M059J (cell line): ENCODE data around the gene ABCC4. TPM values are rescaled to one million over a fixed set of nuclear protein-coding genes. Genes with fewer than 3 reads are reported as not detected.
"Not testable (repeated sequence)": the region's sequence is repeated elsewhere in the genome, so short reads cannot be mapped to it uniquely, and the experiment has no call there.

ENCODE experiments used
- DNase-seq: peaks from one replicate; pipeline ENCODE4 v3.0.0-alpha.2; 2012; ENCODE audit warnings: low read depth
- total RNA-seq: library from RNA; depleted of rRNA; stranded (reverse); fragments of >200 nt; shearing (Covaris generic); gene quantifications from 2 replicates; pipeline ENCODE4 v1.2.3, GENCODE V29; 2014

Gene ABCC4
- total RNA-seq, 1 experiment from 2014 or later = 20.6 TPM

DNA sequence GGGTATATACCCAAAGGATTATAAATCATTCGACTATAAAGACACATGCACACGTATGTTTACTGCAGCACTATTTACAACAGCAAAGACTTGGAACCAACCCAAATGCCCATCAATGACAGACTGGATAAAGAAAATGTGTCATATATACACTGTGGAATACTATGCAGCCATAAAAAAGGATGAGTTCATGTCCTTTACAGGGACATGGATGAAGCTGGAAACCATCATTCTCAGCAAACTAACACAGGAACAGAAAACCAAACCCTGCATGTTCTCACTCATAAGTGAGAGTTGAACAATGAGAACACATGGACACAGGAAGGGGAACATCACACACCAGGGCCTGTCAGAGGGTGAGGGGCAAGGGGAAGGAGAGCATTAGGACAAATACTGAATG lies 102.6 kb downstream of the ABCC4 start:
- DNase-seq = not testable (repeated sequence)

DNA sequence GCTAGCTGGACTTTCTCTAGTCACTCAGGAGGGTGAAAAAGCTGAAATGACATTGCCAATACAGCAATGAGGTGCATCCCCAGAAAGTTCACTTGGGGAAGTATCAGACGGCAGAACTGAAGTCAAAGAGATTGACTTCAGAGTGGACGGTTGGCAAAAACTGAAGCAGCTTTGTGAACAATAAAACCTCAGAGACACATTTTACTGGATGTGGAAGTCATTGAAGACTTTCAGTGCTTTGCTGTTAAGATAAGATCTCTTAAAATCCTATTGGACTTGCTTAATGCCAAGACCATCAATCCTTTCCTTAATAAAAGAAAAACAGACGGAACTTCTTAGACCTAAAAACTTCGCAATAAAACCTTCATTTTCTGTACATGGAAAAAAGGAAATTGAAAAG lies 103.7 kb downstream of the ABCC4 start:
- DNase-seq = no peak

DNA sequence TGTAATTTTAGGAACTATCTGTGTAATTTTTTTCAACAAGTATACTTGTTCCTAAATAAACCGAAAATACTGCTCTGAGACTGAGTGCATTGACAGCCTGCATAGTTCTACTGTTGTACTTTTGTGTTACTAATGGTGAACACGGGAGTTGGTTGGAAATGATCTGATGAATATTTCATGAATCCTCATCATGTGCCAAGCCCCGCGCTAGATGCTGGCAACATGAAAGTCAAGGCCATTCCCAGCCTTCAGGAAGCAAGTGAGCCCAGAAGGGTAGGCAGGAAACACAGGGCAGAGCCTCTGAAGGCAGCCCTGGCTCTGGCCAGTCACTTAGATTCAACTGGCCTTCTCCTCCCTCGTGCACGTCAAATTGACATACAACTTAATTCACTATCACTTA lies 106.1 kb downstream of the ABCC4 start:
- DNase-seq = no peak

DNA sequence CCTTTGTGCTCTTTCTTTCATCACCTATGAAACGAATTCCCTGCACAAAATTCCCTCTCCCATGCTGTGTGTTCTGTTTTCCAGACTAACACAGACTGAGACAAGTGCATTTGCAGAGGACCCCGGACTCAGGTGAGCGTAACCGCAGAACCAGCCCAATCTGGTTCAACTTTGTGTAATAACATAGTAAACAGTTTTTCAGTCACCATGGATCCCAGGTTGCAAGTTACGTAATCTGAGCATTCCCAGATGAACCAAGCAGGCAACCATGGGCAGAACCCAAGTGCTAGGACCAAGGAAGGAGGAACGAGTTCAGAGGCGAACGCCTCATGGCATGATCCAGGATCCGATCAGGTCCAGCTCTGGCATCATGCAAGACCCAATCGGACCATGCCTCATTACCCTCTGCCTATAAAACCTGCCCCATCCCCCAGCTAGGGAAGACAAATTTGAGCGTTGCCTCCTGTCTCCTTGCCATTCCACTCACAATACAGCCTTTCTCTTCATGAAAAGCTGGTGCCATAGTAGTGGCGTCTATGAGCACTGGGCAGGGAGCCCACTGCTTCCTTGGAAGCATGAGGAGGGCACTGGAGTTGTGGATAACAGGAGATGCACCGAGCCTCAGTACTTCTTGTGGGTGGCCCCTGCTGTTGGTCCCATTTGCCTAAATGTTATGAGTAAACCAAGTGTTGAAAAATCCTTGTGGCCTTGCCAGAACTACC lies 107.6 kb downstream of the ABCC4 start:
- DNase-seq = no peak

DNA sequence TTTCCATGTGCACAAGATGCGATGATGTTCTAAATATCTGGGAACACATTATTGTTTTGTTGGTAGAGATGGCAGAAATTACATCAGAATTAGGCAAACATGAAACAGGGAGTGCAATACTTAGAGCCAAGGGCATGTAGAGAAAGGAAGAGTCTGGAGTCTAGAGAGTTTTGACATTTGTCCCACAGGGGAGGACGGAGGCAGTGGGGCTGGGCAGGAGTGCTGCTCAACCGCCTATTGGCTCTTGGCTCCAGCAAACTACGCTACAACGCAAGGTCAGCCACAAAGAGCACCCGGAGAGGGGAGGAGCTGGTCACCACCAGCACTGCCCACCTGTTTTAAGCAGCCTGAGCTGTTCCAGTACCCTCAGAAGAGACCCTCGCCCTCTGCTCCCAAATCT lies 108.3 kb downstream of the ABCC4 start:
- DNase-seq = no peak

DNA sequence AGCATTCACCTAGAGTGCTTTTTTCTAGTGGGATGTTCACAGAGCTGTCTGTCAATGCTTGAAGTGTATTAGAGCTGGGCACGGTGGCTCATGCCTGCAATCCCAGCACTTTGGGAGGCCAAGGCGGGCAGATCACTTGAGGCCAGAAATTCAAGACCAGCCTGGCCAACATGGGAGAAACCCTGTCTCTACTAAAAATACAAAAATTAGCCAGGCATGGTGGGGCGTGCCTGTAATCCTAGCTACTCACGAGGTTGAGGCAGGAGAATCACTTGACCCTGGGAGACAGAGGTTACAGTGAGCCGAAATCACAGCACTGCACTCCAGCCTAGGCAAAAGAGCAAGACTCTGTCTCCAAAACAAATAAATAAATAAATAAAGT lies 108.7 kb downstream of the ABCC4 start:
- not testable (repeated sequence) for DNase-seq

DNA sequence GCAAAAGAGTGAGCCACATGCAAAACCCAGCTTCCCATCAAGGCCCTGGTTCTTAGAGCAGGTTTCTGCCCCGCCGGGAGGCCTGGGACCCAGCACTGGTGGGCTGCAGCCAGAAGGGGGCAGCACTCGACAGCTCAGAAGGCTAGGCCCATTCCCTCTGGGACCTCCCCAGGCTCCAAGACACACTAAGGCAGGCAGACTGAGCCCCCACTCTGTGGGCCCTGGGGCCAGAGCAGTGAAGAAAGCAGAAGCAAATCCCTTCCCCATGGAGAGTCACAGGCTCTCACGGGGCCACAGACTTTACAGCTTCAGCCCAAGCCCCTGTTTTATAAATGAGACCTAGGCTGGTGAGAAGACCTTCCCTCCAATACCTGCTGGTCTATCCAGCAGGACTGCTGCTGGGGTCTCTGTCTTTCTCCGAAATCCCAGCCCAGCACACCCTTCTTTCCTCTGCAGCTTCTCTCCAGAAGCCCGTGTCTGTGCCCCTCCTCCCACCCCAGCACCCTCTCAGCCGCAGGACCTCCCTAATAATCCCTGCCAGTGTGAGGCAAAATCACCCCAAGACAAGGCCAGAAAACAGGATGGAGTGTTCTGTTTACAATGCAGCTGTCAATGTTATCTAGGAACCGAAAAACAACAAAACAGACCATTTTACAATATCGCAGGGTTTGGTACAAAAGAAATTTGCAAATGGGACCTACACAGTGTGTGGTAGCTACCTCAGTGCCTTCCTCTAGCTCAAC lies 109.3 kb downstream of the ABCC4 start:
- peak; percentile 69 for DNase-seq

DNA sequence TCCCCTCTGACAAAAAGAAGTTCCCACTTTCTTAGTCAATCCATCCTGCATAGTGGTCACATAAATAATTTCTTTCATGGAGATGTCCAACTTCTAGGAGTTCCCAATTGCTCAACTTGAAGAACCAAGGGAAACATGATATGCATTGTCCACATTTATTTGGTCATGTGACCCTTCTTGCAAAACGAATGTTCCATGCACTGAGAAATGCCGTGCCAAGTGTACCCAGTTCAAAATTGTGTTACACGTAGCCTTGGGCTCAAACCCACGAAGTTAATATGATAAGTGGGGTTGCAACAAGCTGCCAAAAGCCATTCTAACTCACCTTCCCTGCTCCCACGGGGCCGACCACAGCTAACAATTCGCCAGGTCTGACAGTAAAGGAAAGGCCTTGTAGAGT lies 113.1 kb downstream of the ABCC4 start:
- DNase-seq = no peak

DNA sequence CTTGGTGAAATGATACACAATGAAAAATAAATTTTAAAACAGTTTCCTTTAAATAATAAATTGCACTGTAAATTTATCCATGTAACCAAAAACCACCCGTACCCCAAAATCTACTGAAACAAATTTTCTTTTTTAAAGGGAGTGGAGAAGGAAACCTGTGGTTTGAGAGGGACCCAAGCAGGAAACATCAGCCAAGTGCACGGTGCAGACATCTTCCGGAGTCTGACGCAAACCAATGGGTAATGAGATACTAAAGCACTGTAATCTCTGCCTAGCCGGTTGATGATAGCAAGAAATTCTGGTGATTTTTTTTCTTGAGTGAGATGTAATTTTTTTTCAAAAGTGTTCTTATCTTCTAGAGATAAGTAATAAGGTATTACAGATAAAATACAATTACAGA lies 115.4 kb downstream of the ABCC4 start:
- DNase-seq = no peak

DNA sequence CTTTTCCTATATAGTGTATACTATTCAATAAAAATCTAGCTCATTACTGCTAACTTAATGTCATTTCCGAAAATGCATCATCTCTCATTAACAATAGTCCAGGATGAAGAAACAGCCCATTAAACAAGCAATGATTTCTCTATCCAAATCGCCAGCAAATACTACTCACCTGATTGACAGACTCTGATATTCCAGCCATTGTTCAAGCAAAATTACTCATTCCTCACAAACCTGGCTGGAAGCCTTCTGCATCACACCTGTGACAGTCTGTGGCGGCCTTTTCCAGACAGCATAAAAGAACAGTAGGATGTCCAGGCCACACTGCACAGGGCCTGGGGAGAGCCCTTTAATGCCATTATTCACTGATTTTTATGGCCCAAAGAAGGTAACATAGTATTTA lies 115.9 kb downstream of the ABCC4 start:
- no peak for DNase-seq

DNA sequence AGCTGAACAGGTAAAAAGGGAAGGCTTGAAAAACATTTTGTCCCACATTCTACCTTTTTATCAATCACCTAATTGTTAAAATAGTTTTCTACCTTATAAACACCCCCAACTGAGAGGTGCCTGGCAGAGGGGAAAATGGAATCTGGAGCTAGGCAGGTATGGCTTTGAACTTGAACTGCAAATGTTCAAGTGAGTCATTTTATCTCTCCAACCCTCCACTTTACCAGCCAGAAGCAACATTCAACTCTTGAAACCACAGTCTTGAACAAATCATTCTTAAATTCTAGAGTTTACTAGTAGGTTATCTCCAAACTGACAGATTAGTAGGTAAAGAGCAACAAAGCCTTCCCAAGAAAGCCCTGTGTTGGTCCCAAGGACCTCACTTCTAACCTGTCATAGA lies 116.9 kb downstream of the ABCC4 start:
- DNase-seq = no peak

DNA sequence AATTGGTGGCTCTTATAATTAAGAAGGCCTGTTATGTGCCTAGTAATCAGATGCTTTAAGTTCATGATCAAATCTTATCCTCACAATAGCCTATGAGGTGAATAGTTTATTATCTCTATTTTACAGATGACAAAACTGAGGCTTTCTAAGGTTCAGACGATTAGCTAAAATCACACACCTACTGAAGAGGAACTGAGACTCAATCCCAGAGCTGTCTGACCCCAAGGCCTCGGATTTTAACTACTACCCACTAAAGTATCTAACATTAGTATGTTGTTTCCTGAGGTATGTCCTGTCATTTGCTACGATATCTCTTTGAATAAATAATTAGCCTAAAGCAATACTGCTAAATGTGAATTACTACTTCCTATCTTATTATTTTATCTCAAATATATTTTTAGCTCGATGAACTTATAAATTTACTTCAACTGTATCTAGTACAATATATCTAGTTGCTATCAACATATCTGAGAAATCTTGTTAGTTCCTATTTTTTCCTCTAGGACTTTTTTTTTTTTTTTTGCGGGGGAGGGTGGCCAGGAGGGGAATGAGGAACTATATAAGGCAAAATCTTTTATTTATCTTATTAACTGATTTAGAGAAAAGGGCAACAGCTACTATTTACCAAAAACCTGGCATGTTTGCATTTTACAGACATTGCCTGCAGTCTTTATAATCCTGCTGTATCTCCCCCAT lies 118.5 kb downstream of the ABCC4 start:
- no peak for DNase-seq

DNA sequence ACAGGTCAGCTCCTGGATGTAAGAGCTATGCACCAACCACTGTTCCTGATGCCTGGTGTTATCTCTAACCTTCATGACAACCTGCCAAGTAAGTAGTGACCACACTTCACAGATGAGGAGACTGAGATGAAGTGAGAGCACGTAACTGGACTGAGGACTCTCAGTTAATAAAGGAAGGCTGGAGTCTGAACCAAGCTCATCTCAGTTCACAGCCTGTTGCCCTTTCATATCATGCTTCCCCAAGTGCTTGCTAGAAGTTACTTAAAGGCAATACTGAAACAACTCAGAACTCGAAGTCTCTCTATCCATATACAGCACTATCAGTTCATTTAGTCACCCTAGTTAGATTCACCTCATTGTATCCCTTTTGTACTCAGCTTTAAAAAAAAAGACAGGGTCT lies 119.7 kb downstream of the ABCC4 start:
- no peak for DNase-seq

DNA sequence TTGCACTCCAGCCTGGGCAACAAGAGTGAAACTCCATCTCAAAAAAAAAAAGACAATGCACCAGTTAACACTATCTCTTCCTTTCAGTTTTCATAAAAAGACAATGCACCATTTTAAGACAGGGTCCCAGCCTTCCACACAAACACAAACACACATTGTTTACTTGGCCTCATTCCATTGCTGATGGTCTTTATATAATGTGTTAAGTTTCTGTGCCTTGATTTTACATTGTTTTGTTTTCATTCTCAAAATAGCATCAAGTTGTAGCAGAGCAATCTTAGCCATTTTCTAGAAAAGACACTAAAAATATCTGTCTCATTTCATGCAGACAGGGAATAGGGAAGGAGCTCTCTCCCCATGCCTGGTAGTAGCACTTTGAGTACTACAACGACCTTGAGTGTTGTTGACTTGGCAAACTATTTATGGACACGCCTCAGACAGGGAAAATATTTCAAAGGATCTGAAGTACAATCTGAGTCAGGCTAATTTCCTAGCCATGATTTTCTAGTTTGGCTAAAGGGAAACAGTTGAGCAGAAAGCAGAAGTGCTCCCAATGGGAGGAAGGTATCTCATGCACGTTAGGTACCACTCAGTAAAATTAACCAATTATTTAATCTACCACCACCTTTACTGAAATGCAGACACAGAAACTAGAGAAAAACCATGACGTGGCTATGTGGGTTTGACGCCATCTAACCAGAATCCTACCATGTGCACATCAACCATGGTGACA lies 120.6 kb downstream of the ABCC4 start:
- no peak for DNase-seq

DNA sequence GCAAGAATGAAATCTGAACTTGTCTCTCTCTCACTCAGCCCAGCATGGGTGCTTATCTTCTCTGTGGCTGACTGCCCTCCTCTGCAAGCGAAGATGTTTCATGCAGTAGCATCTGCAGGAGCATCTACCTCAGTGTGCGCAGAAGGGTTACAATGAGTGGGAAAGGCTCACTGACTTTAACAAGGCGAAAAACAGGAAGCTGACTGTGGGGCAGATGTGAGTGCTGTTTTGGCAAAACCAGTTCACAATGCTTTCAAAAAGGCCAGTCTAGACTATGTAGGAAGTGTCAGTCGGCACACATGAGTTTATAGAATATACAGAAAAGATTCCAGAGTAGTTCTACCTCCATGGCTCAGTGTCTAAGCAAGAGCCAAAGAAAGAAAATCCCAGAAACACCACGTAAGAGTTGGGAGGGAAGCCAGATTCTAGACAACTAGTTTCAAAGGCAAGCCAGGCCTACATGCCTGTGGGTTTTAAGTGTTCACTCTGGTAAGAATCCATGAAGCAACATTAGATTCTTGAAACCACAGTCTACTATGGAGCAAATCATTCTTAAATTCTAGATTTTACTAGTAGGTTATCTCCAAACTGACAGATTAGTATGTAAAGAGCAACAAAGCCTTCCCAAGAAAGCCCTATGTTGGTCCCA lies 124.5 kb downstream of the ABCC4 start:
- DNase-seq = no peak

DNA sequence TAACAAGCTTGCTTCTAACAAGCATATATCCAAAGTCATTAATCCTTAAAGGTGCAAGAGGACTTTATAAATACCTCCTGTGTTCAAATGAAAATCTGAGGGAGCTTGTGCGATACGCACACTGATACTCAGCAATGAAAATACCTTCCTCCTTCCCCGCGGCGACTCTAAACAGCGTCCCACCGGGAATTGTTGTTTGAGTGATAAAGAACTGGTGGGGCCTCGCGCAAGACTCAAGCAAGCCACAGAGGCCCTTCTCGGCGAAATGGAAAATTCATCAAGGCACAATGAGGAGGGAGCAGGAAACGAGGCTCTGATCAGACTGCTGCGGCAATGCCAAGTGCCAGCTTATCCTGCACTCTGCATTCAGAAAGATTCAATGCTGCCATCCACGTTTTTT lies 126.7 kb downstream of the ABCC4 start:
- DNase-seq = no peak

DNA sequence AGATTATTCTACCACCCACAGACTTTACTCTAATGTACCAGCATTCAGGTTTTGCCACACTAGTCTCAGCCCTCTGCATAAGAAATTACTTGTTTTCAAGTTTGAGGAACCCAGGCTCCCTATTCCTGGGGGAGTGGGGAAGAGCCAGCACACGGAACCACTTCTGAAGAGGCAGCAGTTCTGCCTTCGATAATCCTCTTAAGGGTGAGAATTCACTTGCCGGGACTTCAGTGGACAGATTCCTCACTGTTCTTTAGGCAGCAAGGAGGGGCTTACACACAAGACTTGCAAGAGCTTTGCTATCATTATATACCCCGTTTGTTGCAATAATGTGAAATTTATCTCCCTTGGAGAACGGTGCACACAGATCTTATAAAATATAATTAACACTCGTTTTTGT lies 133.1 kb downstream of the ABCC4 start:
- DNase-seq = no peak

DNA sequence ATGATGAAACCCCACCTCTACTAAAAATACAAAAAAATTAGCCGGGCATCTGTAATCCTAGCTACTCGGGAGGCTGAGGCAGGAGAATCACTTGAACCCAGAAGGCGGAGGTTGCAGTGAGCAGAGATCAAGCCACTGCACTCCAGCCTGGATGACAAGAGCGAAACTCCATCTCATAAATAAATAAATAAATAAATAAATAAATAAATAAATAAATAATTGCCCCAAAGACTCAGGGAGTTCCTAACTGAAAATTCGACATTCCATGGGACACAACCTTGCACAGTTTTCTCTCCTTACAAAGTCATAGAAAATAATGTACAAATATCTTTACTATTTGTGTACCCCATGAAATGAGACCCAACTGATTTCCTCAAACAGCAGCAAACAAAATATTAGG lies 134.2 kb downstream of the ABCC4 start:
- DNase-seq = not testable (repeated sequence)

DNA sequence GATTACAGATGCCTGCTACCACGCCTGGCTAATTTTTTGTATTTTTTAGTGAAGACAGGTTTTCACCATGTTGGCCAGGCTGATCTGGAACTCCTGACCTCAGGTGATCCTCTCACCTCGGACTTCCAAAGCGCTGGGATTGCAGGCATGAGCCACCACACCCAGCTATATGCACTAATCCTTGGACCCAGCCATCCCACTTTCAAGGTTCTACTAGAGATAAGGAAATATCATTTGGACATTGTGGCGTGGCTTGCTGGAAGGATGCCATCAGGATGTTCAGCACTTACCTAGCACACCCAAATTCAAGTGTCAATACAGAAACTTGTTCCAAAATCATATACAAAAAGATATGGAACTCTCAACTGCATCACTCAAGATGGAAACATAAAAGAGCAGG lies 136.4 kb downstream of the ABCC4 start:
- DNase-seq = no peak

DNA sequence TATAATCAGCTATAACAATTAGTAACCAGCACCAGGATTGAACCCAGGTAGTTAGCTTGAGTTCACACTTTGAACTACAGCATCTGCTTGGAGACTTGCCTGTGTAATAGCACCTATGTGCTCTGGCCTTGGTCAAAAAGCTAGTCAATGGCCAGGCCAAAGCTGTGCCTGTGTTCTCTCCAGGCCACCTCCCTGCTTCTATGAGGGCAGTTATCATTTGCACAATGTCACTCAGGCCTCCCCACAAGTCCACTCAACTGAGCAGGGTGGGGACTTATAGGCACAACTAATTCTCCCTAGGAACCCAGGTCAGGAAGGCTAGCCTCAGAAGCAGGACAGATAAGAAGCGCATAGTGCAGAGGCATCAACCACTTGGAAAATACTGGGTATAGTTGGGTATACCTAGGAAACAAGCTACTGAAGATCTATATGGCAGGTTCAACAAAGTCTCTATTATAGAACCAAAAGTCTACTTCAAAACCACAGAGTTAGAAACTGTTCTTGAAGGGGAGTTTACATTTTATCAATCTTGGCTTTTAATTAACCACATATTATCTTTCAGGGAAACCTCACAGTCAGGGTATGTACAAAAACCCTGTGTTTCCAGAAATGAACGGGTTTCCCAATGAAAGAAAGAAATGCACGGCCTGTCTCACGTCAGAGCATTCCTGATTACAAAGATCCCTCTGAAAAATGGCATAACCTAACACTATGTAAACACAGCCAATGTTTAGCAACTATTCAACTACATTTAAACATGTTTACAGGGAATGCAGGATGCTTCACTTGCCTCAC lies 140.9 kb downstream of the ABCC4 start:
- DNase-seq = no peak

DNA sequence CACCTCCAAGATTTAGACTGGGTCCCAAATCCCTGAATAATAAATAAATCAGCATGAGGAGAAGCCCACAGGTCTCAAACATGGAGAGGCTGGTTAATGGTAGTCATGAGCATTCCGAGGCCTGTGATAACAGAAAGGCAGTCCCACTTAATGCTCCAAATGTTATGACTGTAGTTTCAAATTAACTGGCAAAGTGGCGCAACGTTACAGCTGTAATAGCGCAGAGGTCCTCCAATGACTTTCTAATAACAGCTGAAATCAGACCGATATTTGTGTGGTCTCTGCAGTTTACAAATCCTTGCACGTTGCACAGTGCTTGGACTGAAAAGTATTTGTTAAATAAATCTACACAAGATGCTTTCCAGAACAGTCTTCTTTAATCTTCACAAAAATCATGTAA lies 141.8 kb downstream of the ABCC4 start:
- no peak for DNase-seq
